Thyroid gland (tissue), 4 donors: ENCODE measurements around the gene DNM3. TPM values are rescaled to one million over a fixed set of nuclear protein-coding genes. Genes with fewer than 3 reads are reported as not detected.

Experiments used
- DNase-seq, 2 donors: peaks; one replicate each; pipeline ENCODE4 v3.0.0-alpha.2; 2019
- H3K27ac ChIP-seq, 3 donors: fragments of 200-600 bp; sonication (generic); 1 replicate in 2 of 3; 2 replicates in 1 of 3; pipeline ENCODE4 v1.5.1; 2016 to 2019; ENCODE audit warnings: mild to moderate bottlenecking in 1 of 3, moderate library complexity in 1 of 3
- H3K27me3 ChIP-seq: fragments of 200-600 bp; sonication (generic); one replicate; pipeline ENCODE4 v1.5.1; 2019
- H3K36me3 ChIP-seq, 2 donors: fragments of 200-600 bp; sonication (generic); one replicate each; pipeline ENCODE4 v1.5.1; 2016 to 2019
- H3K4me1 ChIP-seq, 2 donors: fragments of 200-600 bp; sonication (generic); one replicate each; pipeline ENCODE4 v1.5.1; 2017 to 2019
- H3K4me3 ChIP-seq, 3 donors: fragments of 200-600 bp; sonication (generic); replicated peaks in 1 of 3; 1 replicate in 2 of 3; 2 replicates in 1 of 3; pipeline ENCODE4 v1.5.1; 2016; ENCODE audit warnings: mild to moderate bottlenecking in 1 of 3
- H3K9me3 ChIP-seq: fragments of 200-600 bp; sonication (generic); one replicate; pipeline ENCODE4 v1.5.1; 2017
- CTCF ChIP-seq, 6 experiments: fragments of 200-600 bp in 3 of 6; fragments of 450-650 bp in 3 of 6; sonication (generic) in 3 of 6; IDR thresholded peaks; one replicate each; pipeline ENCODE4 v1.5.1; 2016 to 2019; ENCODE audit warnings: antibody characterized with exemption in 6 of 6, mild to moderate bottlenecking in 2 of 6, inconsistent platforms in 1 of 6, moderate library complexity in 1 of 6
- POLR2A ChIP-seq, 2 donors: fragments of 450-650 bp; IDR thresholded peaks; one replicate each; pipeline ENCODE4 v1.6.1; 2017; ENCODE audit warnings: antibody characterized with exemption in 2 of 2, mild to moderate bottlenecking in 2 of 2, moderate library complexity in 1 of 2
- WGBS, 2 donors: methylation state at CpG; one replicate each; pipeline ENCODE4 v1.1.5; 2017; 5-methylcytosine and 5-hydroxymethylcytosine counted together
- intact Hi-C: fragments of 100-400 bp; cut with DNase I; formaldehyde crosslinking; loops from one replicate; pipeline ENCODE4 v1.15.1; 2023
- total RNA-seq, 4 donors: library from RNA; depleted of rRNA; stranded (reverse); fragments of >200 nt; gene quantifications; one replicate each; pipeline ENCODE4 v1.2.3, GENCODE V29; 2016

DNM3 gene
- total RNA-seq, 4 donors from 2014 or later: 9.0 to 13.6 (median 10.8) TPM

GRCh38 chr1:172122381-172122780 lies 281.1 kb downstream of the DNM3 start:
- no peaks in the 10 kb centered on the region for H3K36me3 ChIP-seq
- intact Hi-C loops: no loop called here
- no peak overlapping the region for H3K27ac ChIP-seq
- TF ChIP-seq POLR2A (IDR thresholded peaks at IDR 0.05) (no peak), CTCF (IDR thresholded peaks at IDR 0.05) (no peak)
- H3K9me3 ChIP-seq: no peaks in the 10 kb centered on the region
- H3K4me1 ChIP-seq: no peaks in the 10 kb centered on the region
- 88 to 95% methylated on average over 3 of the region's 3 CpGs for WGBS, 2 donors
- no peak overlapping the region for H3K4me3 ChIP-seq
- no peaks in the 10 kb centered on the region for H3K27me3 ChIP-seq
- DNase-seq: no peak

GRCh38 chr1:172125250-172125649 lies 284.0 kb downstream of the DNM3 start:
- H3K36me3 ChIP-seq: no peaks in the 10 kb centered on the region
- intact Hi-C loops: no loop called here
- 84 to 86% methylated on average over 2 of the region's 2 CpGs for WGBS, 2 donors
- no peak overlapping the region for H3K27ac ChIP-seq
- DNase-seq: no peak
- TF ChIP-seq POLR2A (IDR thresholded peaks at IDR 0.05) (no peak), CTCF (IDR thresholded peaks at IDR 0.05) (no peak)
- no peaks in the 10 kb centered on the region for H3K27me3 ChIP-seq
- no peaks in the 10 kb centered on the region for H3K9me3 ChIP-seq
- no peaks in the 10 kb centered on the region for H3K4me1 ChIP-seq
- no peak overlapping the region for H3K4me3 ChIP-seq

GRCh38 chr1:172125812-172126430 lies 284.6 kb downstream of the DNM3 start:
- intact Hi-C loops: no loop called here
- no peak for DNase-seq
- H3K4me1 ChIP-seq: no peaks in the 10 kb centered on the region
- H3K27me3 ChIP-seq: no peaks in the 10 kb centered on the region
- H3K27ac ChIP-seq: no peak overlapping the region
- no peaks in the 10 kb centered on the region for H3K9me3 ChIP-seq
- no peak for TF ChIP-seq POLR2A (IDR thresholded peaks at IDR 0.05)
- no peak for TF ChIP-seq CTCF (IDR thresholded peaks at IDR 0.05)
- no peak overlapping the region for H3K4me3 ChIP-seq
- no peaks in the 10 kb centered on the region for H3K36me3 ChIP-seq

- Histone ChIP-seq H3K4me3 (no peak overlapping the region), H3K4me1 (peaks cover 7 to 8% of the 10 kb centered on the region in 2 donors), H3K36me3 (no peaks in the 10 kb centered on the region), H3K27me3 (no peaks in the 10 kb centered on the region), H3K27ac (no peak overlapping the region), H3K9me3 (no peaks in the 10 kb centered on the region)
- DNase-seq: no peak
- TF ChIP-seq CTCF (IDR thresholded peaks at IDR 0.05): no peak
- TF ChIP-seq POLR2A (IDR thresholded peaks at IDR 0.05): no peak
- 97 to 100% methylated on average over 1 of the region's 1 CpG for WGBS, 2 donors
- intact Hi-C loops: no loop called here
Observed at GRCh38 chr1:172132836-172133235, 291.5 kb downstream of the DNM3 start.

DNA sequence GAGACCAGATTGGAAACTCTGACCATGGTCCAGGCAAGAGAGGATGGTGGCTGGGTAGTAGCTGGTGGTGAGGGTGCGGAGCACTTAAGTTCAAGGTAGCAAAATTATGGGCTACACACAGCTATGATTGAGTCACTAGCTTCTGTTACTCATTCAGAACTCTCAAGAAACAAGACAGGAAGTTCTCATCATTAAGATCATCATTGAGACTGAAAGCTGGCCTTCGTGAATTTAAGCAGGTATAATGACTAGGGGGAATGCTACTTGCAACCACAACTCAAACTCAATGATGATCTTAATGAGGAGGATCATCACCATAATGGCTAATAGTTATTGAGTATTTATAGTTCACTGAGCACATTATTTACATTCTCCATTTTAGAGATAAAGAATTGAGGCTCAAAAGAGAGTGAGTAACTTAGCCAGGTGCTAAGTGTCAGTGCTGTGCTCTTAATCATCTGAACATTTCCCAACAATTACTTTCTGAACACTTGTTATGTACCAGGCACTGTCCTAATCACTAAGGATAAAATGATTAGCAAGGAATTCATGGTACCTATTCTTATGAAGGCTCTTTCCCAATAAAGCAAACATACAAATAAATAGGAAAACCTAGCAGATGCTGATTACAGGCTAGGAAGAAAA lies 292.9 kb downstream of the DNM3 start:
- Histone ChIP-seq H3K4me1 (peaks cover 7 to 8% of the 10 kb centered on the region in 2 donors), H3K9me3 (no peaks in the 10 kb centered on the region), H3K4me3 (no peak overlapping the region), H3K36me3 (no peaks in the 10 kb centered on the region), H3K27me3 (no peaks in the 10 kb centered on the region), H3K27ac (no peak overlapping the region)
- intact Hi-C loops: no loop called here
- 96 to 98% methylated on average over 2 of the region's 2 CpGs for WGBS, 2 donors
- no peak for DNase-seq
- TF ChIP-seq CTCF (IDR thresholded peaks at IDR 0.05): no peak
- TF ChIP-seq POLR2A (IDR thresholded peaks at IDR 0.05): no peak
